Endothelial cell (in vitro differentiated cells): Measurements from ENCODE around the gene ADD1. TPM values are rescaled to one million over a fixed set of nuclear protein-coding genes. Genes with fewer than 3 reads are reported as not detected.

Experiments used
- DNase-seq: peaks from one replicate; pipeline ENCODE4 v3.0.0; 2021; ENCODE audit warnings: low spot score
- H3K27ac Mint-ChIP-seq: one replicate; pipeline ENCODE4 v1.8.0; 2021; ENCODE audit warnings: mixed read lengths, inconsistent platforms; ENCODE audit not compliant: unreplicated experiment
- H3K27me3 Mint-ChIP-seq: one replicate; pipeline ENCODE4 v1.8.0; 2021; ENCODE audit warnings: mild to moderate bottlenecking, moderate library complexity, mixed read lengths, inconsistent platforms; ENCODE audit not compliant: unreplicated experiment
- H3K36me3 Mint-ChIP-seq: one replicate; pipeline ENCODE4 v1.8.0; 2021; ENCODE audit warnings: mild to moderate bottlenecking, low read depth, mixed read lengths, inconsistent platforms; ENCODE audit not compliant: unreplicated experiment
- H3K4me1 Mint-ChIP-seq: one replicate; pipeline ENCODE4 v1.8.0; 2021; ENCODE audit warnings: mild to moderate bottlenecking, mixed read lengths, inconsistent platforms; ENCODE audit not compliant: unreplicated experiment
- H3K4me3 Mint-ChIP-seq: one replicate; pipeline ENCODE4 v1.8.0; 2021; ENCODE audit warnings: mild to moderate bottlenecking, mixed read lengths, inconsistent platforms; ENCODE audit not compliant: unreplicated experiment
- H3K9me3 Mint-ChIP-seq: one replicate; pipeline ENCODE4 v1.8.0; 2021; ENCODE audit warnings: mixed read lengths, inconsistent platforms; ENCODE audit not compliant: unreplicated experiment
- total RNA-seq: library from RNA; stranded (reverse); fragmentation: NEBNext Ultra II Directional; extraction: Animal tissue kit (Norgen Biotek cat#: 25700); gene quantifications from one replicate; pipeline ENCODE4 v1.2.1, GENCODE V29; 2021; ENCODE audit not compliant: unreplicated experiment
- TF ChIP-seq, protein P1 (sequence below): fragments of 200-600 bp; sonication (generic); IDR thresholded peaks from one replicate; pipeline ENCODE4 v1.5.0; 2021; ENCODE audit warnings: antibody characterized with exemption; ENCODE audit not compliant: unreplicated experiment

Gene ADD1
- total RNA-seq, 1 donor from 2014 or later: 337 TPM

- Mint-ChIP-seq H3K27ac (no peak overlapping the region), H3K9me3 (no peaks in the 10 kb centered on the region), H3K27me3 (peaks cover 2% of the 10 kb centered on the region), H3K36me3 (no peaks in the 10 kb centered on the region), H3K4me1 (peaks cover 28% of the 10 kb centered on the region), H3K4me3 (no peak overlapping the region)
- DNase-seq: peak; percentile 3
- TF ChIP-seq, protein P1, sequence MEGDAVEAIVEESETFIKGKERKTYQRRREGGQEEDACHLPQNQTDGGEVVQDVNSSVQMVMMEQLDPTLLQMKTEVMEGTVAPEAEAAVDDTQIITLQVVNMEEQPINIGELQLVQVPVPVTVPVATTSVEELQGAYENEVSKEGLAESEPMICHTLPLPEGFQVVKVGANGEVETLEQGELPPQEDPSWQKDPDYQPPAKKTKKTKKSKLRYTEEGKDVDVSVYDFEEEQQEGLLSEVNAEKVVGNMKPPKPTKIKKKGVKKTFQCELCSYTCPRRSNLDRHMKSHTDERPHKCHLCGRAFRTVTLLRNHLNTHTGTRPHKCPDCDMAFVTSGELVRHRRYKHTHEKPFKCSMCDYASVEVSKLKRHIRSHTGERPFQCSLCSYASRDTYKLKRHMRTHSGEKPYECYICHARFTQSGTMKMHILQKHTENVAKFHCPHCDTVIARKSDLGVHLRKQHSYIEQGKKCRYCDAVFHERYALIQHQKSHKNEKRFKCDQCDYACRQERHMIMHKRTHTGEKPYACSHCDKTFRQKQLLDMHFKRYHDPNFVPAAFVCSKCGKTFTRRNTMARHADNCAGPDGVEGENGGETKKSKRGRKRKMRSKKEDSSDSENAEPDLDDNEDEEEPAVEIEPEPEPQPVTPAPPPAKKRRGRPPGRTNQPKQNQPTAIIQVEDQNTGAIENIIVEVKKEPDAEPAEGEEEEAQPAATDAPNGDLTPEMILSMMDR: no peak
Measured at GRCh38 chr4:2796849-2797544, 46.6 kb upstream of the ADD1 start.

- TF ChIP-seq, protein P1: no peak
- Mint-ChIP-seq H3K27ac (no peak overlapping the region), H3K36me3 (no peaks in the 10 kb centered on the region), H3K27me3 (peaks cover 3% of the 10 kb centered on the region), H3K4me1 (peaks cover 28% of the 10 kb centered on the region), H3K9me3 (no peaks in the 10 kb centered on the region), H3K4me3 (peak overlapping the region; percentile 56)
- DNase-seq: peak; percentile 3
Measured at GRCh38 chr4:2797545-2798305, 45.9 kb upstream of the ADD1 start.

GRCh38 chr4:2798399-2799223 is 45.0 kb upstream of the ADD1 start:
- TF ChIP-seq, protein P1: no peak
- H3K9me3 Mint-ChIP-seq: no peaks in the 10 kb centered on the region
- no peaks in the 10 kb centered on the region for H3K36me3 Mint-ChIP-seq
- peak; percentile 60 for DNase-seq
- peak overlapping the region; percentile 56 for H3K4me3 Mint-ChIP-seq
- H3K4me1 Mint-ChIP-seq: peaks cover 28% of the 10 kb centered on the region
- no peak overlapping the region for H3K27ac Mint-ChIP-seq
- H3K27me3 Mint-ChIP-seq: peaks cover 3% of the 10 kb centered on the region

GRCh38 chr4:2799224-2799911 is 44.3 kb upstream of the ADD1 start:
- Mint-ChIP-seq H3K36me3 (no peaks in the 10 kb centered on the region), H3K9me3 (no peaks in the 10 kb centered on the region), H3K27me3 (peaks cover 3% of the 10 kb centered on the region), H3K4me1 (peaks cover 28% of the 10 kb centered on the region), H3K4me3 (peak overlapping the region; percentile 37), H3K27ac (no peak overlapping the region)
- DNase-seq: peak; percentile 3
- TF ChIP-seq, protein P1: no peak
